Adrenal gland (tissue), 5 donors: ENCODE results near the gene ATG16L2.

Experiments
- POLR2A ChIP-seq, 2 donors: fragments of 450-650 bp; IDR thresholded peaks; one replicate each; pipeline ENCODE4 v1.6.1; 2017; ENCODE audit warnings: antibody characterized with exemption in 2 of 2, mild to moderate bottlenecking in 2 of 2, moderate library complexity in 1 of 2
- TF ChIP-seq, protein P1 (sequence below), 6 experiments: fragments of 450-650 bp in 4 of 6; fragments of 200-600 bp in 2 of 6; sonication (generic) in 1 of 6; IDR thresholded peaks; 1 replicate in 5 of 6; 2 replicates in 1 of 6; pipeline versions ENCODE4 v1.5.1 to v1.8.0; 2016 to 2021; ENCODE audit warnings: antibody characterized with exemption in 6 of 6, mild to moderate bottlenecking in 2 of 6, moderate library complexity in 1 of 6
- donor health status: DM: no; HTN: no; CAD: no.

DNA sequence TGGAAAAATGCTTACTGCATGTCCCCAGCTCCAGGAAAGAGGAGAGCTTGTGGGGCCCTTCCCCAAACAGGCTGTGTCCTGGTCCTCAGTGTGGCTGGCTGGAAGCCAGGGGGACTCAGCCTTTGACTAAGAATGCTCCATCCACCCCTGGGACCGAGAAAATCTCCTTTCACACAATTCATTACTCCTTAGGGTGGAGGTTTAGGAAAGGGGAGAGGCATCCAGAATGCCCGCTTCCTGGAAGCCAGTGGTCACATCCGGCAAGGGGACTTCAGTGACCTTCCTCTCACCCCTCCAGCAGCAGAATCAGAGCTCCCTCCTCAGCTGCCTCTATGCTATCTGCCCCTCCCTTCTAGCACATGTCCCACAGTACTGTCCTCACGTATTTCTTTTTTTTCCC is 21.9 kb downstream of the ATG16L2 start:
- TF ChIP-seq, protein P1, sequence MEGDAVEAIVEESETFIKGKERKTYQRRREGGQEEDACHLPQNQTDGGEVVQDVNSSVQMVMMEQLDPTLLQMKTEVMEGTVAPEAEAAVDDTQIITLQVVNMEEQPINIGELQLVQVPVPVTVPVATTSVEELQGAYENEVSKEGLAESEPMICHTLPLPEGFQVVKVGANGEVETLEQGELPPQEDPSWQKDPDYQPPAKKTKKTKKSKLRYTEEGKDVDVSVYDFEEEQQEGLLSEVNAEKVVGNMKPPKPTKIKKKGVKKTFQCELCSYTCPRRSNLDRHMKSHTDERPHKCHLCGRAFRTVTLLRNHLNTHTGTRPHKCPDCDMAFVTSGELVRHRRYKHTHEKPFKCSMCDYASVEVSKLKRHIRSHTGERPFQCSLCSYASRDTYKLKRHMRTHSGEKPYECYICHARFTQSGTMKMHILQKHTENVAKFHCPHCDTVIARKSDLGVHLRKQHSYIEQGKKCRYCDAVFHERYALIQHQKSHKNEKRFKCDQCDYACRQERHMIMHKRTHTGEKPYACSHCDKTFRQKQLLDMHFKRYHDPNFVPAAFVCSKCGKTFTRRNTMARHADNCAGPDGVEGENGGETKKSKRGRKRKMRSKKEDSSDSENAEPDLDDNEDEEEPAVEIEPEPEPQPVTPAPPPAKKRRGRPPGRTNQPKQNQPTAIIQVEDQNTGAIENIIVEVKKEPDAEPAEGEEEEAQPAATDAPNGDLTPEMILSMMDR (IDR thresholded peaks at IDR 0.05) = no peak
- no peak for TF ChIP-seq POLR2A (IDR thresholded peaks at IDR 0.05)
